Astrocyte (in vitro differentiated cells and primary cell): Measurements from ENCODE around the gene EIF3L. TPM values are rescaled to one million over a fixed set of nuclear protein-coding genes. Genes with fewer than 3 reads are reported as not detected.

Source experiments
- DNase-seq: peaks from one replicate; pipeline ENCODE4 v3.0.0-alpha.2; 2010; ENCODE audit warnings: low read depth
- FAIRE-seq: peaks from 2 replicates; lab custom pipeline; 2011; peaks lifted over from hg19 to GRCh38; lab: Jason Lieb, UNC
- H2AFZ ChIP-seq: 2 replicates; pipeline ENCODE4 v1.6.0; 2012; ENCODE audit warnings: low read depth, low read length, inconsistent platforms
- H3K27ac ChIP-seq: 2 replicates; pipeline ENCODE4 v1.5.1; 2011; ENCODE audit warnings: low read depth, low read length, inconsistent platforms
- H3K27me3 ChIP-seq: 2 replicates; pipeline ENCODE4 v1.6.0; 2011; ENCODE audit warnings: low read length, inconsistent platforms; ENCODE audit not compliant: insufficient read depth
- H3K36me3 ChIP-seq: 2 replicates; pipeline ENCODE4 v1.5.1; 2011; ENCODE audit warnings: low read length, inconsistent platforms; ENCODE audit not compliant: insufficient read depth
- H3K4me1 ChIP-seq: 2 replicates; pipeline ENCODE4 v1.5.1; 2011; ENCODE audit warnings: low read length, inconsistent platforms; ENCODE audit not compliant: insufficient read depth
- H3K4me2 ChIP-seq: 2 replicates; pipeline ENCODE4 v1.6.0; 2012; ENCODE audit warnings: low read length, inconsistent platforms
- H3K4me3 ChIP-seq: 2 replicates; pipeline ENCODE4 v1.5.1; 2011; ENCODE audit warnings: low read depth, mild to moderate bottlenecking, low read length, inconsistent platforms; ENCODE audit not compliant: insufficient read depth
- H3K79me2 ChIP-seq: 2 replicates; pipeline ENCODE4 v1.6.0; 2012; ENCODE audit warnings: mild to moderate bottlenecking, low read length, inconsistent platforms; ENCODE audit not compliant: insufficient read depth
- H3K9ac ChIP-seq: 2 replicates; pipeline ENCODE4 v1.6.0; 2012; ENCODE audit warnings: mild to moderate bottlenecking, low read length, inconsistent platforms
- H3K9me3 ChIP-seq: 2 replicates; pipeline ENCODE4 v1.5.1; 2012; ENCODE audit warnings: low read depth, mild to moderate bottlenecking, low read length, inconsistent platforms; ENCODE audit not compliant: insufficient read depth
- H4K20me1 ChIP-seq: 2 replicates; pipeline ENCODE4 v1.6.0; 2012; ENCODE audit warnings: low read length, inconsistent platforms; ENCODE audit not compliant: insufficient read depth
- H3K27ac Mint-ChIP-seq: one replicate; pipeline ENCODE4 v1.8.0; 2021; ENCODE audit warnings: mild to moderate bottlenecking, mixed read lengths; ENCODE audit not compliant: unreplicated experiment
- H3K27me3 Mint-ChIP-seq: one replicate; pipeline ENCODE4 v1.8.0; 2021; ENCODE audit warnings: low read depth, mixed read lengths; ENCODE audit not compliant: unreplicated experiment
- H3K36me3 Mint-ChIP-seq: one replicate; pipeline ENCODE4 v1.8.0; 2021; ENCODE audit warnings: low read depth, mixed read lengths; ENCODE audit not compliant: unreplicated experiment
- H3K4me1 Mint-ChIP-seq: one replicate; pipeline ENCODE4 v1.8.0; 2021; ENCODE audit warnings: low read depth, mixed read lengths; ENCODE audit not compliant: unreplicated experiment
- H3K4me3 Mint-ChIP-seq: one replicate; pipeline ENCODE4 v1.8.0; 2021; ENCODE audit warnings: mild to moderate bottlenecking, moderate library complexity, mixed read lengths; ENCODE audit not compliant: unreplicated experiment
- H3K9me3 Mint-ChIP-seq: one replicate; pipeline ENCODE4 v1.8.0; 2021; ENCODE audit warnings: mild to moderate bottlenecking, mixed read lengths; ENCODE audit not compliant: unreplicated experiment
- CTCF ChIP-seq: IDR thresholded peaks from 2 replicates; pipeline ENCODE4 v1.5.1; 2011; ENCODE audit warnings: low read depth, mild to moderate bottlenecking, inconsistent platforms, low read length, moderate library complexity; ENCODE audit not compliant: insufficient read depth
- EZH2 ChIP-seq: IDR thresholded peaks from 2 replicates; pipeline ENCODE4 v1.6.1; 2012; ENCODE audit warnings: mild to moderate bottlenecking, low read length, inconsistent platforms; ENCODE audit not compliant: insufficient read depth
- total RNA-seq: library from RNA; stranded (reverse); gene quantifications from 2 replicates; pipeline ENCODE4 v1.2.1, GENCODE V29; 2021

The EIF3L gene
- total RNA-seq, 1 donor from 2014 or later, result 323 TPM

- DNase-seq (no peak), FAIRE-seq (no peak)
- Histone ChIP-seq H3K4me2 (no peak overlapping the region), H3K4me1 (peaks cover 14% of the 10 kb centered on the region), H3K27ac (no peak overlapping the region), H3K9me3 (no peaks in the 10 kb centered on the region), H2AFZ (no peak overlapping the region), H3K79me2 (no peaks in the 10 kb centered on the region), H3K36me3 (no peaks in the 10 kb centered on the region), H3K4me3 (no peak overlapping the region), H3K27me3 (no peaks in the 10 kb centered on the region), H3K9ac (no peak overlapping the region), H4K20me1 (no peaks in the 10 kb centered on the region)
- TF ChIP-seq EZH2 (no peak), CTCF (no peak)
- Mint-ChIP-seq H3K27ac (peak overlapping the region; percentile 75), H3K27me3 (no peaks in the 10 kb centered on the region), H3K4me1 (peaks cover 54% of the 10 kb centered on the region), H3K9me3 (no peaks in the 10 kb centered on the region), H3K36me3 (peaks cover 11% of the 10 kb centered on the region), H3K4me3 (no peak overlapping the region)
Observed at GRCh38 chr22:37896181-37896592, 47.0 kb downstream of the EIF3L start.

DNA sequence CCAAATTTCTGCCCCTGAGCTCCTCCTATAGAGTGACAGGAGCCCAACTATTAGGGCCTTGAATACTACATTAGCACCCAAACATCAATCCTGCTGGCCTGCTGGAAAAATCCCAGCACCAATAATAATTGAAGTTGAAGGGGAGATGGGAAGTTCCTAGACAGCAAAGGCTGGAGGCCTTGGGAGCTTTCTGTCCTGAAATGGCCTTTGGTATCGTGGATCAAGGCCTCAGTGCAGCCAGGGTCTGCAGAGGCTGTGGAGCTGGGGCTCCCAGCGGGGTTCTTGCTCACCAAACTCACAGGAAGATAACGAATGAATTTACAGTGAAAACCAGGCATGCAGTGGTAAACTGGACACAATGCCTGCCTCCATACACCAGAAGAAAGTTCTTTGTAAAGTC is 47.7 kb downstream of the EIF3L start:
- H3K27ac Mint-ChIP-seq, result peak overlapping the region; percentile 75
- DNase-seq, result no peak
- peaks cover 52% of the 10 kb centered on the region for H3K4me1 Mint-ChIP-seq
- no peak for FAIRE-seq
- Histone ChIP-seq H3K36me3 (no peaks in the 10 kb centered on the region), H3K27me3 (no peaks in the 10 kb centered on the region), H3K9ac (no peak overlapping the region), H2AFZ (no peak overlapping the region), H3K4me3 (no peak overlapping the region), H3K79me2 (no peaks in the 10 kb centered on the region), H3K27ac (no peak overlapping the region), H3K4me2 (no peak overlapping the region), H3K9me3 (no peaks in the 10 kb centered on the region), H4K20me1 (no peaks in the 10 kb centered on the region), H3K4me1 (peaks cover 14% of the 10 kb centered on the region)
- peaks cover 9% of the 10 kb centered on the region for H3K36me3 Mint-ChIP-seq
- no peak for TF ChIP-seq CTCF
- no peak for TF ChIP-seq EZH2
- no peaks in the 10 kb centered on the region for H3K9me3 Mint-ChIP-seq
- peak overlapping the region; percentile 1 for H3K4me3 Mint-ChIP-seq
- no peaks in the 10 kb centered on the region for H3K27me3 Mint-ChIP-seq

DNA sequence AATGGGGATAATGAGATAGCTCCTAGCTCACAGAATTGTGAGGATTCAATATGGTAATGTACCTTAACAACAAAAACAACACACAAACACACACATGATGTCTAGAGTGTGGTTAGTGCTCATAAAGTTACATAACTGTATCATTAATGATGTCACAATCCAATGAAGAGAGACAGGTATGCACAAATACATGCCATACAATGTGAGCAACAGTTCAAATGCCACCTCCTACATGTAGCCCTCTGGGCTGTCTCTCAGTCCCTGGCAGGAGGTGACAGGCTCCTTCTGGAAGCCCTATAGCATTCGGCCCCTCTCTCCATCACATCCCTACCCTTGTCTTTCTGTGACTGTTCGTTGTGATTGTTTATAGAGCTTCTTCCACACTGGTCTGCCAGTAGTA is 48.6 kb downstream of the EIF3L start:
- Histone ChIP-seq H3K4me3 (no peak overlapping the region), H2AFZ (no peak overlapping the region), H3K9ac (no peak overlapping the region), H3K36me3 (no peaks in the 10 kb centered on the region), H3K79me2 (no peaks in the 10 kb centered on the region), H3K9me3 (no peaks in the 10 kb centered on the region), H4K20me1 (no peaks in the 10 kb centered on the region), H3K27me3 (no peaks in the 10 kb centered on the region), H3K4me1 (peaks cover 13% of the 10 kb centered on the region), H3K4me2 (no peak overlapping the region), H3K27ac (no peak overlapping the region)
- no peak for DNase-seq
- Mint-ChIP-seq H3K36me3 (peaks cover 4% of the 10 kb centered on the region), H3K9me3 (no peaks in the 10 kb centered on the region), H3K27ac (peak overlapping the region; percentile 15), H3K27me3 (no peaks in the 10 kb centered on the region), H3K4me3 (no peak overlapping the region), H3K4me1 (peaks cover 48% of the 10 kb centered on the region)
- TF ChIP-seq CTCF, result no peak
- no peak for TF ChIP-seq EZH2
- no peak for FAIRE-seq
